HG02763 (cell line): Measurements from ENCODE around the gene NFKB1.

ENCODE experiments used
- ATAC-seq: cut with Tn5 transposase; IDR thresholded peaks from one replicate; pipeline ENCODE4 v1.9.1; 2021; ENCODE audit warnings: mild to moderate bottlenecking, moderate library complexity; ENCODE audit not compliant: unreplicated experiment

Gene NFKB1

DNA sequence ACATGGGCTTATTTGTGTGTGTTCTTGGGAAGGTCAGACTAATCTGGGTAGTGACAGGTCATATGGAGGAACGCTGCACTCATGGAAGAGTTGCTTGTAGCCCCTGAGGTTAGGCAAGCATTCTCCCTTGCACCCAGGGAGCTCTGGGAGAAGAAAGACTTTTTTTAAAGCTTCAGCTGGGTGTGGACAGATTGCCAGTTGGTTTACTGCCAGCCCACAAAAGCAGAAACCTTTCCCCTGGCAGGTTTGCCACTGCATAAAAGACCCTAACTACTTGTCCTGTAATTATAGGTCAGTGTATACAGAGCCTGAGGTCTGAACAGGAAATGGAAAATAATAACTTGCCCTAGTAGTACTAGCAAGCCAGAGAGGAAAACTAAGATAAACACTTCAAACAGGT lies 7.4 kb upstream of the NFKB1 start:
- ATAC-seq = no peak

DNA sequence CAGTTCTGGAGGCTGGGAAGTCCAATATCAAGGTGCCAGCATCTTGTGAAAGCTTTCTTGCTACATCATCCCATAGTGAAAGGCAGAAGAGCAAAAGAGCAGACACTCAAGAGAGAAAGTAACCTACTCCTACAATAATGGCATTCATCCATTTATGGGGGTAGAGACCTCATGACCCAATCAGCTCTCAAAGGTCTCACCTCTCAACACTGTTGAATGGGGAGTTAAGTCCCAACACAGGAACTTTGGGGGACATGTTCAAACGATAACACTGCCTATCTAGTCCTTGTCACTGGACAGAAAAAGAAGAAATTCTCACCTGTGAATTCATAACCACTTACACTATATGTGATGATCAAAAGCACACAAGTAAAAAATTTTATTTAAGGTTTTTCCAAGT lies 6.6 kb upstream of the NFKB1 start:
- no peak for ATAC-seq

DNA sequence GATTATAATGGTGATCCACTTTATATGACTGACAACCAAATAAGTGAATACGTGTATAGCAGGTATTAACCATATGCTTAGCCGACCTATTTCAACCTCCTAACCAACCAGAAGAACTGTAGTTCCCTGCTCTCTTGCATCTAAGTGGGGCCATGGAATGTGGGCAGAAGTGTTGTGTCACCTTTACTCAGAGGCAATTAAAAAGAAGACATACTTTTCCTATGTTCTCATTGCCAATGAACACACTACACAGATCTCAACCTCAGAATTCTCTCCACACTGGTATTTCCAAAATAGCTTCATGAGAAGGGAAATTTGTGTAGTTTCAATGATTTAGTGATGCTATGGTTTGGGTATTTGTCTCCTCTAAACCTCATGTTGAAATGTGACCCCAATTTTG lies 3.2 kb upstream of the NFKB1 start:
- ATAC-seq = no peak

DNA sequence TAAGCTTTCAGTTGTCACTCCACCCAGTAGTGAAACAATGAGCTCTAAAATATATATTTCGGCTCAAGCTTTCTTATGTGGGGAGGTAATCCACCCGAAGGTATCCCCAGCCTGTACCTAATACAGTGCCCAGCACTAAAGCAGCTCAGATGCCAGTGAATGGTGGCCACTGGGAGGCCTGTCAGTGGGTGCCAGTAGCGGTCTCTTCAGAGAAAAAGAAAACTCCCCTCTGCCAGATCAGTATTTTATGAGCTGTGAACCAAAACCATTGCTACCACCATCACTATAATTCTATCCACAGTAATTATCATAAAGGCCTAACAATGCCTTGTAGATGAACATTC lies 835 bp upstream of the NFKB1 start:
- ATAC-seq = peak; percentile 16

DNA sequence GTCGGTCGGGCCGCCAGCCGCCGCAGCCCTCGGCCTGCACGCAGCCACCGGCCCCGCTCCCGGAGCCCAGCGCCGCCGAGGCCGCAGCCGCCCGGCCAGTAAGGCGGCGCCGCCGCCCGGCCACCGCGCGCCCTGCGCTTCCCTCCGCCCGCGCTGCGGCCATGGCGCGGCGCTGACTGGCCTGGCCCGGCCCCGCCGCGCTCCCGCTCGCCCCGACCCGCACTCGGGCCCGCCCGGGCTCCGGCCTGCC lies 213 bp downstream of the NFKB1 start:
- peak; percentile 40 for ATAC-seq

DNA sequence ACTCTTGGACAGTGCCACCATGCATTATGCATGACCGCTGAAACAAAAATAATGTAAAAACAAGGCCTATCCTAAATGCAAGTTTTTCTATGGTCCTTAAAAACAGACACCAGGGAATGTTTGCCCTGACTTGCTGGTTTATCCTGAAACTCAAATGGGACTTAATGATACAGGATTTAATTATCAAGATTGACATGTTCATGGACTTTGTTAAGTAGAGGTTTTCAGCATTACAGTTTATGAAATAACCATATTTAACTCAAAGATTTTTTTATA lies 1.3 kb downstream of the NFKB1 start:
- no peak for ATAC-seq

DNA sequence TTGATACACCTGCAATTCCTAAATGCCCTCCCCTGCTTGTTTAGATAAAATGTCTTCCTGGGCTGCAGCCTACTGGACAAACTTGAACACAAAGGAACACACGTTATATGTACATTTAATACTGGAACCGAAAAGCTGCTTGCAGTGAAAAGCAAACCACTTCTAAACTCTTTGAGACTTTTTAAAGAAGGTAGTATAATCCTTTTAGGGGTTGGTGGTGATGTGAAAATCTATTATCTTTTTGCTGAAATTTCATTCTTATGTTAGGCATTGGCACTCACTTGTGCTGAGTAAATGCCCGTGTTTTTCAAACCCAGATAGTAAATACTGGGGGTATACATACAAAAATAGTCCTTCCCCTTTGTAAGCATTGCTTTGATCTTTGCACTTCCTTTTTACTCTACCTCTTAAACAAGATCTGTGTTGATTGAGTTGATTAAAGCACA lies 2.2 kb downstream of the NFKB1 start:
- ATAC-seq = no peak

DNA sequence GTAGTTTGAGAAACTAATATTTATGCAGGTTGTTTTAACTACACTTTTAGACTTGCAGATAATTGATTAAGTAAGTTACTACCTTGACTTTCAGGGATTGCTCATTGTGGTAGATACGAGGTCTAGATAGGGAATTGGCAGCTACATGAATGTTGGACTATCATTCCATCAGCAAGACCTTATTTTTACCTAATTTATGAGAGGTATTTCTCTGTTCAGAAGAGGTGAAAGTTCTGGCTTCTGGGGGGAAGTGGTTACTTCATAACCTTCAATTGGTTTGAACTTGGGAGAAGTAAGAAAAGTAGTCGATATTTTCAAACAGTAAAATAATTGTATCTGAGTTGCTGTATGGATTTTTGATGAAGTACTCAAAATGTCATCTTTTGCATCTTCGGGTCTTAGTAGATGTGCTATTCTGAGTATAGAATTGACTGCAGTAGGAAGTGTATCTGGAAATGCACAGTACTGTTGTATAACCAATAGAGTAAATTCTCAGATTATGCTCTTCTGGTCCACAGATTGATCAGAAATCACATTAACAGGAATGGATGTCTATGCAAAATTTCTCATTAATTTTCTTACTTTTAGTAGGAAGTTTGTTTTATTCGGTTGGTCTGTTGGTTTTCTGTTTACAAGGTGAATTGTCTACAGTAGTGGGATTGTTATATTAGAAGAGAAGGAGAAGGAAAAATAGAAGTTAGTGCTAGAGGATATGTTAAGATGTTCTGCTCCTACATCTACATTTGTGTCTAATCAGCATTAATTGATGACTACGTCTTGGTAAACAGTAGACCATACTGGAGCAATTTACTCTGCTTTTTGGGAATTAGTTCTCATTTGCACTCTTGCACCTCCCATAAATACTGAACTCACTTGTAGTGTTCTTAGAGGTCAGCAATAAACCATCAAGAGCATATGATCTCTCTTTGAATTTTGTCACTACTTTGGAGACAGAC lies 3.0 kb downstream of the NFKB1 start:
- ATAC-seq = no peak

DNA sequence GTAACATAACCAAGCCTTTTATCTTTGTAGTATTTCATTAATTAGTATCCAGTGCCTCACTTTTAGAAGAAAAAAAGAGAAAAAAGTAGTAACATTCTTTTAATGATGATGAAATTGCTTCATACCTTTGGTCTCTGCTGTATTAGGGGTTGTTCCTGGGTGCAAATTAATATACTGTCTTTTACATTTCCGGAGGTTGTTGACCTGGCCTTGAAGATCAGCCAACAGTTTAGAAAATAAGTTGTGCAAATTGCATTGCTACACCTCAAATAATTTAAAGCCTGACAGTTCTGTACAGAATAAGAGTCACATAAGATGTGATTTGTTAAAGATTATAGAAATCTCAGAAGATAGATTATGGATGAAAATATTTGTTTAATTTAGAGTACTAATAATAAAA lies 3.8 kb downstream of the NFKB1 start:
- no peak for ATAC-seq

DNA sequence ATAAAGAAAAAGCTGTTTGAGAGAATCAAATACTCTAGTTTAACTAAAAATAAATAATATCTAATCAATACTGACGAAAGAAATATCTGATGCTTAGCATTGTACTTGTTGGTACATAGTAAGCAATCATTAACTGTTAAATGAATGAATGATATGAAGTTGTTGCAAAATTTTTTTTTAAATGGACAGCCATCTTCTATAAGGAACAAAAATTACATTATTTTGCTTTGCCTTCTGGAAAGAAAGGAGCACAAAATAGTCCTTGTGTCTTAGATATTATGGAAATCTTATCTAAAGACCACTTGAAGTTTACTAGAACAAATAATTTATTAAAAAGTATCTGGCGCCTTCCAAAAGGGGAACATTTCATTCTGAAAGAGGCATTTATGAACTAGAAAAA lies 4.5 kb downstream of the NFKB1 start:
- ATAC-seq = no peak

DNA sequence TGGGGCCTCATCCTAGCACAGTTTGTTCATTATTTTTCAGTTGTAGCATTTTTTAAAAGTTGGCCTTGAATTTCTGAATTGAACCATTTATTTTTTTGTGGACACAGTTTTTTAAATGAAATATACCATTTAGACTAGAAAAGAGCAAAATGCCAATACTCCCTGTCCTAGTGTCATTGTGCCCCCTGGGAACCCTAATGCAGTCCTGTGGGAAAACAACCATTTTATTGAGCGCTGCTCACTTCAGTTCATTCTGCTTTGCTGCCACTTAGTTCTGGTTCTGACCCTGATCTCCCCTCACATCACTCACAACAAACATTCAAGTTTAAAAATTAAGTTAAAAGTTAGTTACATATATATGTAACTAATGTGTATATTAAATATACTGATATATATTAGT lies 5.4 kb downstream of the NFKB1 start:
- no peak for ATAC-seq

DNA sequence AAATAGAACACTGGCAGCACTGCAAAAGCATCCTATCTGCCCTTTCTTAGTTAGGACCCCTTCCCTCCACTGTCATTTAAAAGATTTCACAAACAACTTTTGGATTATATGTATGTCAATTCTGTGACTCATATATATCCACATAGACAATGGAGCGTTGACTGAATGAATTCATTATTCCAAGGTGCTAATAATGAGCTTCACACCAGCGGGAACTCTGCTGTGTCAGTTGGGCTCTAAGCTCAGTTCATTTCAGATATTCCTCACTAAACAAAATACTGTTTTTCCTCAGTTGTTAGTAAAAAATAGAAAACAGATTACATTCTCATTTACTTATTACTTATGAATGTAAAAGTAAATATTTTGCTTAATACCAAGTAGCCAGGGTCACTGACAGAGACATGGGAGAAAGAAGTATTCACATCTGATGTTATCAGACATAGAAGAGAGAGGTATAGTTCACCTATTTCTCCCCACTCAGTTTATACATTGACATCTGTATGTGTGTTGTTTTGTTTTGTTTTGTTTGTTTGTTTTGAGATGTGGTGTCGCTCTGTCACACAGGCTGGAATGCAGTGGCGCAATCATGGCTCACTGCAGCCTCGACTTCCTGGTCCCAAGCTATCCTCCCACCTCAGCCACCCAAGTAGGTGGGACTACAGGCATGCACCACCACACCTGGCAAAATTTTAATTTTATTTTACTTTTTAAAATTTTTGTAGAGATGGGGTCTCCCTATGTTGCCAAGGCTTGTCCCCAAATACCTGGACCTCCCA lies 10.9 kb downstream of the NFKB1 start:
- no peak for ATAC-seq

DNA sequence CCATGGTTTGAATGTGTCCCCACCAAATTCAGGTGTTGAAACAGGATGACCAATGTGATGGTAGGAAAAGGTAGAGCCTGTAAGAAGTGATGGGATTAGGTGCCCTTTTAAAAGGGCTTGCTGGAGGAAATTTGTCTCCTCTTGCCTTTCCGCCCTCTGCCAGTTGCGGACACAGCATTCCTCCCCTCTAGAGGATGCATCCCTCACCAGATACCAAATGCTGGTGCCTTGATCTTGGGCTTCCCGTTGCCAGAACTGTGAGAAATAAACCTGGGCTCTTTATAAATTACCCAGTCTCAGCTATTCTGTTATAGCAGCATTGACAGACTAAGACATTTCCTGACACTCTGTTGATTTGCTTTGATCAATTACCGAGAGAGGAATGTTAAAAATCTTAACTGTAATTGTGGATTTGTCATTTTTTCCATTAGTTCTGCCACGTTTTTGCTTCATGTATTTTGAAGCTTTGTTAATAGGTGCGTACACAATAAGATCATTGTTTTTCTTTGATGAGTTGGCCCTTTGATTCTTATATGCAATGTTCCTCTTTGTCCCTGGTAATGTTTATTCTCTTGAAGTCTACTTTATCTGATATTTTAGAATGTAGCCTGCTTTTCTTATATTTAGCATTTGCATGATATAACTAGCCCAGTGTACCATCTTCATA lies 13.3 kb downstream of the NFKB1 start:
- ATAC-seq = no peak

DNA sequence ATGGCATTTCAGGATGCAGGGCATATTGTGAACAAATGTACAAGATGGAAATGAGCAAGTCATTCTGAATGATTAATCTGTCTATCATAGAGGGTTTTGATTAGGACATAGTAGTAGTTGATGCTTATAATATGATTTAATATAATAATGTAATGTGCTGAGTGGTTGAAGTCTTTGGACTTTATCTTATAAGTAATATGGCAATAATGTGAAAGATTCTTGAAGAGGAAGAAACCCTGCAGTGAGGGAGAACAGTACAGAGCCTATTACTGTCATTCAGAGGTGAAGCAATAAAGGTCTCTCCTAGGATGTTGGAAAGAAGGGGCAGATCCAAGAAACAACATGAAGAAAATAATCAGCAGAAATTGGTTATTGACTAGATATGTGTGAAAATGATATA lies 16.6 kb downstream of the NFKB1 start:
- no peak for ATAC-seq

DNA sequence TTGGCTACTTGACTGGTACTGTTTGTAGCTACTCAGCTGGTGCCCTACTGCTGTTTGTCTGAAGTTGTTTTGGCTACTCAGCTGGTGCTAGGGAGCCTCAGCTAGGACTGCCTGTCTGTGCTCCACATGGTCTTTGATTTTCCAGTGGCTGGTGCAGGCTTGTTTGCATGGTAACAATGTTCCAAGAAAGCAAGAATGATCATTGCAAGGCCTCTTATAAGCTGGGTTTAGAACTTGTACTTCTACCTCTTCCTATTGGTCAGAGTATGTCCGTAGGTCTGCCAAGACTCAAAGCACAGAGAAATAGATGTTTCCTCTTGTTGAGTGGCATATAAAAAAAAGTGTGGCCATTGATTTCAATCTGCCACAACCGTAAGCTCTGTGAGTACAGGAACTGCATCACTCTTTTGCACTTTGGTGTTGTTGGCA lies 17.6 kb downstream of the NFKB1 start:
- ATAC-seq = no peak

DNA sequence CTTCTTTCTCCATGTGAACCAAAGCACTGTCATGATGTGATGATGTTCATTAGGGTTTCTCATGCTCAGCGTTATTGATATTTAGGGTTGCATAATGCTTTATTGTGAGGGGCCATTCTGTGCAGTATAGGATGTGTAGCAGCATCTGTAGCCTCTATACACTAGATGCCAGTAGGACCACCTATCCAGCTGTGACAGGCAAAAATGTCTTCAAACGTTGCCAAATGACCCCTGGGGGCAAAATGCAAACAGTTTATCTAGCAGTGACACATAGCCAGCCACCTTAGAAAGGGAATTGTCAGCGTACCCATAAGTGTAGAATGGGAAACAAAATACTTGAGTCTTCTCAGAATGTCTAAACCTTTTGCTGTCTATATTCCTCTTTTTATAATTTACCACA lies 18.8 kb downstream of the NFKB1 start:
- ATAC-seq = no peak

DNA sequence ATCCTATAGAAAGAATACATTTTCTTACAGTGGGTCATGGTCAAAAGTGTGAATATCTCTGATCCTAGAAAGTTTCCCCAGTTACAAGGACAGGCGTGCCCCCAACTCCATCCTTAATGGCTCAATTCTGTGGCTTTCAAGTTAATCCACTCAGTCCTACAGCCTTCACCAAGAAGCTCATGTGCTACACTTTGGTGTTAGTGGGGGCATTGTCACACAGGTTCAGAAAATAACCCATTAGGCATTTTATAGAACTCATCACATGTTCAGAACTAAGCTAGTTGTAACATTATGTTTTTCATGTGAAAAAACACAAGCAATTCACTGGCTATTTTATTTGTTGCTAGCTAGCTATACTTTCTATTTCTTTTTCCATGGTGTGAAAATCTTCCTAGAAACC lies 20.4 kb downstream of the NFKB1 start:
- ATAC-seq = no peak

DNA sequence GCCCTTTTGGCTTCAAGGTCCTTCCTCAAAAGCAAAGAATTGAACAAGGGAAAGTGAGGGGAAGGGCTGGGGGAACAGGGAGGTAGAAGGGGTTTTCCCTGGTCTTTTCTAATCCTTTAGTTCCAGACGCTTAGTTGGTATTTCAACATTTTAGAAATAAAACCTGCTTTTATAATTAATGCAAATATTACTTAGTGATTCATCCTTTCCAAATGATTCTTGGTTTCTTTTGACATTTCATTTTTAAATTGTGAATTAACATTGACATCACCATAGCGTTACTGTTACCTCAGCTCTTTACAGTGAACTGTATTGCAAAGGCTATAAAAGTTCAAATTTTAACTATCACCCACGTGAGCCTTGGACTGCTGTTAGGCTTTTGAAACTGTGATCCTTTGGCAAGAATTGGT lies 20.9 kb downstream of the NFKB1 start:
- no peak for ATAC-seq

DNA sequence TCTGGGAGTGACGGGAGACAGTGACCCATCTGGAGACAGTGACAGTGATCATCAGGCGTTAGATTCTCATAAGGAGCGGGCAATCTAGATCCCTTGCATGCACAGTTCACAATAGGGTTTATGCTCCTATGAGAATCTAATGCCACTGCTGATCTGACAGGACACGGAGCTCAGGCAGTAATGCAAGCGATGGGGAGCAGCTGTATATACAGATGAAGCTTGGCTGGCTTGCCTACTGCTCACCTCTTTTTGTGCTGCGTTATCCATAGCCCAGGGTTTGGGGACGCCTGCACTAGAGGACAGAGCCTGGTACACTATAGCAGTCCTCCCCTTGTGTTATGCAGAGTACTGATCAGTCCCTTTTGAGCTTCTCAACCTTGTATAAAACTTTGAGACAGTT lies 23.5 kb downstream of the NFKB1 start:
- no peak for ATAC-seq

DNA sequence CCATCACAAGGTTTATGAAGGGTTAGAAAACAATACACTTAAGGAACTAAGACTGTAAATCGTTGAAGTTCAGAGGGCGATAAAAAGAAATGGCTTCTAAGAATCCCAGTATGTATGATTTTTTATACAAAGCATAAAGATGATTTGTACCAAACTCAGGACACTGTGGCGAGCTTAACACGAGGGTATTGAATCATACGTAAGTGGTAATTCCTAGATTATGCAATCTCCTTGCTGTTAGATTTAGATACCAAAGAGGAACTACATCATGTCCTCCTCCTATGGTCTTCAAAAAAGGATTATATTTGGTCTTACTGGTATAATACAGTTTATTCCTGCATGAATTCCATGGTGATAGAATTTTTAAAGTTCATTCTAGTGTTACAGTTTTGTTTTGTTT lies 23.9 kb downstream of the NFKB1 start:
- no peak for ATAC-seq

DNA sequence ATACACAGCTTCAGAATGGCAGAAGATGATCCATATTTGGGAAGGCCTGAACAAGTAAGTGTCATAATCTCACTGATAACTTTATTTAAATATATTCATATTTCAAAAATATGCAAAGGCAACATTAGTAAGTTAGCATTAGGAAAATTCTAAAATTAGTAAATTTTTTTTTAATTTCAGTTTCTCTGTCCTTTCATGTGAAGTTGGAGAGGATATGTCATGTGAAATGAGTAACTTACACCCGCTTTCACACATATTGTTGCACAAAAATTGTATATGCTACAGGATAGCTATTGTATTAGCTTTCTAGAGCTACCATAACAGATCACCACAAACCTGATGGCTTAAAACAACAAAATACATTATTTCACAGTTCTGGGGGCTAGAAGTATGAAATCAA lies 24.3 kb downstream of the NFKB1 start:
- no peak for ATAC-seq

DNA sequence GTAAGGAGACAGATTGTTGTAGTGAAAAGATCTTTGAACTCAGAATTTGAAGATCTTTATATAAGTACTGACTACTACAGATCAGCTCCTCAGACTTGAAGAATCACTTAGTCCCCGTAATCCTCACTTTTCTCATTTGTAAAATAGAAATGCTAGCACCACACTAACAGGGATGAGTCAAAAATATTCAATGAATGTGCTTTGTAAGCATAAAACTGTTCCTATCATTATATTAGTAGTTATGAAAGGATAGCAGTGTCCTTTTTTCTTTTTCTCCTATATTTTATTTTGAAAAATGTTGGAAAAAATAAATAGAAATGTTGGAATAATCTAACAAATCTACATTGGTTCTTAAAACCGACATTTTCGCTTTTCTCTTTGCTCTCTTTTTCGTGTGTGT lies 25.4 kb downstream of the NFKB1 start:
- ATAC-seq = no peak
